HepG2 (cell line): ENCODE data around the gene ETS2. TPM values are rescaled to one million over a fixed set of nuclear protein-coding genes. Genes with fewer than 3 reads are reported as not detected.

Source experiments
- MZF1 ChIP-seq: sonication (generic); formaldehyde crosslinking; IDR thresholded peaks from 2 replicates; pipeline ENCODE4 v1.8.1; 2023; ENCODE audit warnings: mild to moderate bottlenecking, missing genetic modification reagents, borderline replicate concordance
- POGZ ChIP-seq: sonication (generic); formaldehyde crosslinking; IDR thresholded peaks from 2 replicates; pipeline ENCODE4 v1.4.0; 2020; ENCODE audit warnings: mild to moderate bottlenecking, missing genetic modification reagents
- SOX5 ChIP-seq: IDR thresholded peaks from 2 replicates; pipeline ENCODE4 v1.6.1; 2016; ENCODE audit warnings: borderline replicate concordance
- YY1 ChIP-seq: IDR thresholded peaks from 2 replicates; pipeline ENCODE4 v1.6.1; 2011; ENCODE audit warnings: low read length, low read depth, moderate library complexity, mild to moderate bottlenecking; ENCODE audit not compliant: insufficient read depth, insufficient replicate concordance
- ZBTB38 ChIP-seq: sonication (generic); formaldehyde crosslinking; IDR thresholded peaks from 2 replicates; pipeline ENCODE4 v1.5.1; 2020; ENCODE audit warnings: mild to moderate bottlenecking, missing genetic modification reagents
- ZNF317 ChIP-seq: sonication (generic); formaldehyde crosslinking; IDR thresholded peaks from 2 replicates; pipeline ENCODE4 v1.5.0; 2020; ENCODE audit warnings: mild to moderate bottlenecking, missing genetic modification reagents
- polyA plus RNA-seq, 8 experiments: library from polyadenylated mRNA; depleted of rRNA in 3 of 8; stranded (reverse) in 7 of 8; unstranded in 1 of 8; fragments of >200 nt; fragmentation: Illumina TruSeq in 4 of 8; extraction: Trizol in 4 of 8; gene quantifications; 2 replicates each; pipeline versions ENCODE4 v1.2.1 to v1.2.3, GENCODE V29; 2011 to 2016; ENCODE audit warnings: low read depth in 4 of 8, missing spikeins in 1 of 8, mixed read lengths in 1 of 8; ENCODE audit not compliant: insufficient read depth in 1 of 8
- total RNA-seq, 5 experiments: library from RNA; depleted of rRNA; stranded (reverse); fragments of >200 nt; fragmentation: Illumina TruSeq; extraction: Trizol; gene quantifications; 2 replicates each; pipeline ENCODE4 v1.2.3, GENCODE V29; 2016; ENCODE audit warnings: low read depth in 1 of 5
- TF ChIP-seq, protein P1 (sequence below): sonication (generic); formaldehyde crosslinking; IDR thresholded peaks from 2 replicates; pipeline ENCODE4 v1.8.0; 2022; ENCODE audit warnings: missing genetic modification reagents, mild to moderate bottlenecking, inconsistent platforms, borderline replicate concordance
- TF ChIP-seq, protein P2 (sequence below): sonication (generic); formaldehyde crosslinking; conservative IDR thresholded peaks from 2 replicates; pipeline ENCODE4 v1.8.0; 2022; ENCODE audit warnings: mild to moderate bottlenecking, moderate library complexity, missing genetic modification reagents
- TF ChIP-seq, protein P3 (sequence below): sonication (generic); formaldehyde crosslinking; IDR thresholded peaks from 2 replicates; pipeline ENCODE4 v1.4.0; 2020; ENCODE audit warnings: missing genetic modification reagents, mild to moderate bottlenecking, borderline replicate concordance
- TF ChIP-seq, protein P4 (sequence below), 2 experiments: fragments of 450-650 bp in 1 of 2; sonication (generic) in 1 of 2; formaldehyde crosslinking in 1 of 2; IDR thresholded peaks; 2 replicates each; pipeline versions ENCODE4 v1.6.1 to v1.8.0; 2016 to 2022; ENCODE audit warnings: antibody characterized with exemption in 1 of 2, mild to moderate bottlenecking in 1 of 2, missing genetic modification reagents in 1 of 2
- TF ChIP-seq, protein P5 (sequence below): sonication (generic); formaldehyde crosslinking; IDR thresholded peaks from 2 replicates; pipeline ENCODE4 v1.4.0; 2020; ENCODE audit warnings: mild to moderate bottlenecking, missing genetic modification reagents

The ETS2 gene
- total and polyA plus RNA-seq, 2 of the 13 experiments (the other 11 are each of a cell fraction or from before 2014, with no cell fraction given), result 24.6 to 64.4 TPM

DNA sequence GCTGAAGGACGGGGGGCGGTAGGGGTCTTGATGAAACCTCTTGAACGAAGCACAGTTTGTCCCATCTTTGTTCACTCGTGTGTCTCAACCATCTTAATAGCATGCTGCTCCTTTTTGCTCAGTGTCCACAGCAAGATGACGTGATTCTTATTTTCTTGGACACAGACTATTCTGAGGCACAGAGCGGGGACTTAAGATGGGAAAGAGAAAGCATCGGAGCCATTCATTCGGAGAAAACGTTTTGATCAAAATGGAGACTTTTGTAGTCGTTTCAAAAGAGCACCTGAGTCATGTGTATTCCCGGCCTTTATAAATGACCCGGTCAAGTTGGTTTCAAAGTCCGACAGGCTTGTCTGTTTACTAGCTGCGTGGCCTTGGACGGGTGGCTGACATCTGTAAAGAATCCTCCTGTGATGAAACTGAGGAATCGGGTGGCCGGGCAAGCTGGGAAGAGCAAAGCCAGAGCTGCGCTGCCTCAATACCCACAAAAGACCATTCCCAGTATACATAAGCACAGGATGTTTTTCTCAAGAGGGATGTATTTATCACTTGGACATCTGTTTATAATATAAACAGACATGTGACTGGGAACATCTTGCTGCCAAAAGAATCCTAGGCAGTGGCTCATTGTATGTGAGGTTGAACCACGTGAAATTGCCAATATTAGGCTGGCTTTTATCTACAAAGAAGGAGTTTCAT, 18.5 kb downstream of the ETS2 start (continued):
- TF ChIP-seq POGZ, result peak; percentile 95
- TF ChIP-seq, protein P1, sequence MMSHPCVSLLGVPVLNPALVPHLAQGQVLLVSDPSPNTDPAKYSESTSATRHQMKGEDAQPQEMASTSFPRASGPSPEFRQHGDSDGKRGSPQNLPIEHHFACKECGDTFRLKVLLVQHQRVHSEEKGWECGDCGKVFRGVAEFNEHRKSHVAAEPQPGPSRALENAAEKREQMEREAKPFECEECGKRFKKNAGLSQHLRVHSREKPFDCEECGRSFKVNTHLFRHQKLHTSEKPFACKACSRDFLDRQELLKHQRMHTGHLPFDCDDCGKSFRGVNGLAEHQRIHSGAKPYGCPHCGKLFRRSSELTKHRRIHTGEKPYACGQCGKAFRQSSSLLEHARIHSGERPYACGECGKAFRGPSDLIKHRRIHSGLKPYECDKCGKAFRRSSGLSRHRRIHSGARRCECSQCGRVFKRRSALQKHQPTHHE, result no peak
- peak; percentile 58; the same call in 1 of the 2 replicates for TF ChIP-seq ZNF317 (CRISPR knock-in tag)
- TF ChIP-seq ZBTB38 (CRISPR knock-in tag), result peak; percentile 48; the same call in 1 of the 2 replicates
- TF ChIP-seq SOX5, result peak; percentile 79; the same call in 1 of the 2 replicates
- no peak for TF ChIP-seq MZF1
- TF ChIP-seq, protein P2, sequence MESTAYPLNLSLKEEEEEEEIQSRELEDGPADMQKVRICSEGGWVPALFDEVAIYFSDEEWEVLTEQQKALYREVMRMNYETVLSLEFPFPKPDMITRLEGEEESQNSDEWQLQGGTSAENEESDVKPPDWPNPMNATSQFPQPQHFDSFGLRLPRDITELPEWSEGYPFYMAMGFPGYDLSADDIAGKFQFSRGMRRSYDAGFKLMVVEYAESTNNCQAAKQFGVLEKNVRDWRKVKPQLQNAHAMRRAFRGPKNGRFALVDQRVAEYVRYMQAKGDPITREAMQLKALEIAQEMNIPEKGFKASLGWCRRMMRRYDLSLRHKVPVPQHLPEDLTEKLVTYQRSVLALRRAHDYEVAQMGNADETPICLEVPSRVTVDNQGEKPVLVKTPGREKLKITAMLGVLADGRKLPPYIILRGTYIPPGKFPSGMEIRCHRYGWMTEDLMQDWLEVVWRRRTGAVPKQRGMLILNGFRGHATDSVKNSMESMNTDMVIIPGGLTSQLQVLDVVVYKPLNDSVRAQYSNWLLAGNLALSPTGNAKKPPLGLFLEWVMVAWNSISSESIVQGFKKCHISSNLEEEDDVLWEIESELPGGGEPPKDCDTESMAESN (CRISPR knock-in tag), result 0 out of 2 replicates have a peak, but pooled peaks have one; percentile 37
- TF ChIP-seq, protein P3, sequence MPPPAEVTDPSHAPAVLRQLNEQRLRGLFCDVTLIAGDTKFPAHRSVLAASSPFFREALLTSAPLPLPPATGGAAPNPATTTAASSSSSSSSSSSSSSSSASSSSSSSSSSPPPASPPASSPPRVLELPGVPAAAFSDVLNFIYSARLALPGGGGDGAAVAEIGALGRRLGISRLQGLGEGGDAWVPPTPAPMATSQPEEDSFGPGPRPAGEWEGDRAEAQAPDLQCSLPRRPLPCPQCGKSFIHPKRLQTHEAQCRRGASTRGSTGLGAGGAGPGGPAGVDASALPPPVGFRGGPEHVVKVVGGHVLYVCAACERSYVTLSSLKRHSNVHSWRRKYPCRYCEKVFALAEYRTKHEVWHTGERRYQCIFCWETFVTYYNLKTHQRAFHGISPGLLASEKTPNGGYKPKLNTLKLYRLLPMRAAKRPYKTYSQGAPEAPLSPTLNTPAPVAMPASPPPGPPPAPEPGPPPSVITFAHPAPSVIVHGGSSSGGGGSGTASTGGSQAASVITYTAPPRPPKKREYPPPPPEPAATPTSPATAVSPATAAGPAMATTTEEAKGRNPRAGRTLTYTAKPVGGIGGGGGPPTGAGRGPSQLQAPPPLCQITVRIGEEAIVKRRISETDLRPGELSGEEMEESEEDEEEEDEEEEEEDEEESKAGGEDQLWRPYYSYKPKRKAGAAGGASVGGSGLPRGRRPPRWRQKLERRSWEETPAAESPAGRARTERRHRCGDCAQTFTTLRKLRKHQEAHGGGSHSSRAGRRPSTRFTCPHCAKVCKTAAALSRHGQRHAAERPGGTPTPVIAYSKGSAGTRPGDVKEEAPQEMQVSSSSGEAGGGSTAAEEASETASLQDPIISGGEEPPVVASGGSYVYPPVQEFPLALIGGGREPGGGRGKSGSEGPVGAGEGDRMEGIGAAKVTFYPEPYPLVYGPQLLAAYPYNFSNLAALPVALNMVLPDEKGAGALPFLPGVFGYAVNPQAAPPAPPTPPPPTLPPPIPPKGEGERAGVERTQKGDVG, result peak; percentile 55; the same call in 1 of the 2 replicates
- TF ChIP-seq, protein P4, sequence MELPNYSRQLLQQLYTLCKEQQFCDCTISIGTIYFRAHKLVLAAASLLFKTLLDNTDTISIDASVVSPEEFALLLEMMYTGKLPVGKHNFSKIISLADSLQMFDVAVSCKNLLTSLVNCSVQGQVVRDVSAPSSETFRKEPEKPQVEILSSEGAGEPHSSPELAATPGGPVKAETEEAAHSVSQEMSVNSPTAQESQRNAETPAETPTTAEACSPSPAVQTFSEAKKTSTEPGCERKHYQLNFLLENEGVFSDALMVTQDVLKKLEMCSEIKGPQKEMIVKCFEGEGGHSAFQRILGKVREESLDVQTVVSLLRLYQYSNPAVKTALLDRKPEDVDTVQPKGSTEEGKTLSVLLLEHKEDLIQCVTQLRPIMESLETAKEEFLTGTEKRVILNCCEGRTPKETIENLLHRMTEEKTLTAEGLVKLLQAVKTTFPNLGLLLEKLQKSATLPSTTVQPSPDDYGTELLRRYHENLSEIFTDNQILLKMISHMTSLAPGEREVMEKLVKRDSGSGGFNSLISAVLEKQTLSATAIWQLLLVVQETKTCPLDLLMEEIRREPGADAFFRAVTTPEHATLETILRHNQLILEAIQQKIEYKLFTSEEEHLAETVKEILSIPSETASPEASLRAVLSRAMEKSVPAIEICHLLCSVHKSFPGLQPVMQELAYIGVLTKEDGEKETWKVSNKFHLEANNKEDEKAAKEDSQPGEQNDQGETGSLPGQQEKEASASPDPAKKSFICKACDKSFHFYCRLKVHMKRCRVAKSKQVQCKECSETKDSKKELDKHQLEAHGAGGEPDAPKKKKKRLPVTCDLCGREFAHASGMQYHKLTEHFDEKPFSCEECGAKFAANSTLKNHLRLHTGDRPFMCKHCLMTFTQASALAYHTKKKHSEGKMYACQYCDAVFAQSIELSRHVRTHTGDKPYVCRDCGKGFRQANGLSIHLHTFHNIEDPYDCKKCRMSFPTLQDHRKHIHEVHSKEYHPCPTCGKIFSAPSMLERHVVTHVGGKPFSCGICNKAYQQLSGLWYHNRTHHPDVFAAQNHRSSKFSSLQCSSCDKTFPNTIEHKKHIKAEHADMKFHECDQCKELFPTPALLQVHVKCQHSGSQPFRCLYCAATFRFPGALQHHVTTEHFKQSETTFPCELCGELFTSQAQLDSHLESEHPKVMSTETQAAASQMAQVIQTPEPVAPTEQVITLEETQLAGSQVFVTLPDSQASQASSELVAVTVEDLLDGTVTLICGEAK (IDR thresholded peaks at IDR 0.05), result no peak
- TF ChIP-seq, protein P4 (CRISPR knock-in tag; IDR thresholded peaks at IDR 0.05), result 0 out of 2 replicates have a peak, but pooled peaks have one; percentile 18
- TF ChIP-seq YY1, result peak; percentile 56
- TF ChIP-seq, protein P5, sequence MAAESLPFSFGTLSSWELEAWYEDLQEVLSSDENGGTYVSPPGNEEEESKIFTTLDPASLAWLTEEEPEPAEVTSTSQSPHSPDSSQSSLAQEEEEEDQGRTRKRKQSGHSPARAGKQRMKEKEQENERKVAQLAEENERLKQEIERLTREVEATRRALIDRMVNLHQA (CRISPR knock-in tag), result no peak
